Hepatocyte (in vitro differentiated cells): ENCODE measurements around the gene PLCL1. TPM values are rescaled to one million over a fixed set of nuclear protein-coding genes. Genes with fewer than 3 reads are reported as not detected.

Source experiments
- DNase-seq: peaks from one replicate; pipeline ENCODE4 v3.0.0-alpha.2; 2016; ENCODE audit warnings: low spot score
- H2AFZ ChIP-seq: fragments of 200-600 bp; sonication (generic); 2 replicates; pipeline ENCODE4 v1.6.0; 2016; ENCODE audit warnings: antibody characterized with exemption, mild to moderate bottlenecking
- H3K27ac ChIP-seq: fragments of 200-600 bp; sonication (generic); 2 replicates; pipeline ENCODE4 v1.5.1; 2016; ENCODE audit warnings: mild to moderate bottlenecking
- H3K27me3 ChIP-seq: fragments of 200-600 bp; sonication (generic); 2 replicates; pipeline ENCODE4 v1.6.1; 2016
- H3K36me3 ChIP-seq: fragments of 200-600 bp; sonication (generic); replicated peaks from 2 replicates; pipeline ENCODE4 v1.5.1; 2016; ENCODE audit warnings: low read depth; ENCODE audit not compliant: insufficient read depth
- H3K4me1 ChIP-seq: fragments of 200-600 bp; sonication (generic); 2 replicates; pipeline ENCODE4 v1.5.1; 2016; ENCODE audit warnings: mild to moderate bottlenecking, moderate library complexity; ENCODE audit not compliant: insufficient read depth
- H3K4me2 ChIP-seq: fragments of 200-600 bp; sonication (generic); 2 replicates; pipeline ENCODE4 v1.6.0; 2016
- H3K4me3 ChIP-seq: fragments of 200-600 bp; sonication (generic); 2 replicates; pipeline ENCODE4 v1.5.1; 2016; ENCODE audit warnings: mild to moderate bottlenecking
- H3K79me2 ChIP-seq: fragments of 200-600 bp; sonication (generic); 2 replicates; pipeline ENCODE4 v1.6.0; 2017; ENCODE audit warnings: mild to moderate bottlenecking
- H3K9me2 ChIP-seq: fragments of 200-600 bp; sonication (generic); replicated peaks from 2 replicates; pipeline ENCODE4 v1.6.0; 2017; ENCODE audit warnings: mild to moderate bottlenecking; ENCODE audit not compliant: insufficient read depth
- H3K9me3 ChIP-seq: fragments of 200-600 bp; sonication (generic); 2 replicates; pipeline ENCODE4 v1.5.1; 2016; ENCODE audit warnings: low read depth, mild to moderate bottlenecking
- H4K20me1 ChIP-seq: fragments of 200-600 bp; sonication (generic); 2 replicates; pipeline ENCODE4 v1.6.0; 2016; ENCODE audit warnings: mild to moderate bottlenecking; ENCODE audit not compliant: insufficient read depth, poor library complexity, severe bottlenecking
- EZH2 ChIP-seq: fragments of 200-600 bp; sonication (generic); IDR thresholded peaks from 2 replicates; pipeline ENCODE4 v1.6.1; 2016; ENCODE audit warnings: antibody characterized with exemption, mild to moderate bottlenecking, borderline replicate concordance
- EZH2phosphoT487 ChIP-seq: fragments of 200-600 bp; sonication (generic); IDR thresholded peaks from one replicate; pipeline ENCODE4 v1.6.1; 2018; ENCODE audit warnings: antibody characterized with exemption, mild to moderate bottlenecking, low read depth, moderate library complexity; ENCODE audit not compliant: unreplicated experiment, severe bottlenecking
- WGBS: methylation state at CpG from one replicate; pipeline ENCODE4 v1.1.6; 2016; ENCODE audit warnings: low lambda C conversion rate; ENCODE audit errors: missing lambda C conversion rate; 5-methylcytosine and 5-hydroxymethylcytosine counted together
- polyA plus RNA-seq: library from polyadenylated mRNA; unstranded; fragments of >200 nt; fragmentation: Nextera tagmentation; extraction: Ambion mirVana; gene quantifications from 2 replicates; pipeline ENCODE4 v1.2.1, GENCODE V29; 2016
- total RNA-seq: library from RNA; depleted of rRNA; stranded (reverse); fragments of >200 nt; gene quantifications from 2 replicates; pipeline ENCODE4 v1.2.3, GENCODE V29; 2014
- TF ChIP-seq, protein P1 (sequence below): fragments of 200-600 bp; sonication (generic); IDR thresholded peaks from 2 replicates; pipeline ENCODE4 v1.5.1; 2016; ENCODE audit warnings: antibody characterized with exemption, mild to moderate bottlenecking; ENCODE audit not compliant: poor library complexity

The PLCL1 gene
- total and polyA plus RNA-seq, 2 experiments from 2014 or later, result 0.37 to 2.4 TPM

DNA sequence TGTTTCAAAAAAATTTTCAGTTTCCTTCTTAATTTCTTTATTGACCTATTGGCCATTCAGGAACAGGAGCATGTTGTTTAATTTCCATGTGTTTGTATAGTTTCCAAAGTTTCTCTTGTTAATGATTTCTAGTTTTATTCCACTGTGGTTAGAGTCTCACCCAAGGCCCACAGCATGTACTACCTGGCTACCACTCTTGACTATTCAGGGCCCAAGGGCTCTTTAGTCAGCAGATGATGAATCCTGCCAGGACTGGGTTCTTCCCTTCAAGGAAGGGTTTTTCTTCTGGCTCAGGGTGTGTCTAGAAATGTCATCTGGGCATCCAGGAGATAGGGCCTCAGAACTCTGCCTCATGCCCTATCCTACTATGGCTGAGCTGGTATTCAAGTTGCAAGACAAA, 161.4 kb downstream of the PLCL1 start:
- H3K4me1 ChIP-seq, result no peaks in the 10 kb centered on the region
- no peak for DNase-seq
- H2AFZ ChIP-seq, result no peak overlapping the region
- H4K20me1 ChIP-seq, result no peaks in the 10 kb centered on the region
- no peaks in the 10 kb centered on the region for H3K9me3 ChIP-seq
- no peak overlapping the region for H3K4me3 ChIP-seq
- H3K9me2 ChIP-seq, result no peaks in the 10 kb centered on the region
- H3K79me2 ChIP-seq, result no peaks in the 10 kb centered on the region
- TF ChIP-seq EZH2, result no peak
- no peaks in the 10 kb centered on the region for H3K36me3 ChIP-seq
- H3K27ac ChIP-seq, result no peak overlapping the region
- no peak overlapping the region for H3K4me2 ChIP-seq
- H3K27me3 ChIP-seq, result no peaks in the 10 kb centered on the region

DNA sequence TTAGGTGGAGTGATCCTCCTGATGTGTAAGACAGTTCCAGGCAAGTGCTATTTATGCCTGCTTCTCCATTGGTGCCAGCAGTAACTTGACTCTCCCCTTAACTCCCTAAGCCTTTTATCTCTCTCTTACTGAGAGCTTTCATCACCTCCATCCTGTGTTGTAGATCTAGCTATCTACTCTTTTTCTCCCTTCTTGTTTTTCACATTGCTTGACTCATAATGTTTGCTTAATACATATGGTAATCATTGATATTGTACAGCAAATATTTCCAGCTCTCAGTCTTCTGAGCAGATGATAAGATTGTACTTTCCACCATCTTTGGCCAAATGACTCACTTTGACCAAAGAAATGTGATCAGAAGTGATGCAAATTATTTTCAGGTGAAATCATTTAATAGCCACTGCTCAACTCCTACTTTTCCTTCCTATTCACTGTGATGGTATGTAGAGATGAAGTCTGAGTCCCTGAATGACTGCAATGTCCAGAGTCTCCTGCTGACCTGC, 165.0 kb downstream of the PLCL1 start:
- Histone ChIP-seq H3K27me3 (no peaks in the 10 kb centered on the region), H3K4me1 (no peaks in the 10 kb centered on the region), H3K27ac (no peak overlapping the region), H3K36me3 (no peaks in the 10 kb centered on the region), H2AFZ (no peak overlapping the region), H3K4me3 (no peak overlapping the region), H3K4me2 (no peak overlapping the region), H4K20me1 (no peaks in the 10 kb centered on the region), H3K79me2 (no peaks in the 10 kb centered on the region), H3K9me2 (no peaks in the 10 kb centered on the region), H3K9me3 (no peaks in the 10 kb centered on the region)
- peak; percentile 6 for DNase-seq
- TF ChIP-seq, protein P1, sequence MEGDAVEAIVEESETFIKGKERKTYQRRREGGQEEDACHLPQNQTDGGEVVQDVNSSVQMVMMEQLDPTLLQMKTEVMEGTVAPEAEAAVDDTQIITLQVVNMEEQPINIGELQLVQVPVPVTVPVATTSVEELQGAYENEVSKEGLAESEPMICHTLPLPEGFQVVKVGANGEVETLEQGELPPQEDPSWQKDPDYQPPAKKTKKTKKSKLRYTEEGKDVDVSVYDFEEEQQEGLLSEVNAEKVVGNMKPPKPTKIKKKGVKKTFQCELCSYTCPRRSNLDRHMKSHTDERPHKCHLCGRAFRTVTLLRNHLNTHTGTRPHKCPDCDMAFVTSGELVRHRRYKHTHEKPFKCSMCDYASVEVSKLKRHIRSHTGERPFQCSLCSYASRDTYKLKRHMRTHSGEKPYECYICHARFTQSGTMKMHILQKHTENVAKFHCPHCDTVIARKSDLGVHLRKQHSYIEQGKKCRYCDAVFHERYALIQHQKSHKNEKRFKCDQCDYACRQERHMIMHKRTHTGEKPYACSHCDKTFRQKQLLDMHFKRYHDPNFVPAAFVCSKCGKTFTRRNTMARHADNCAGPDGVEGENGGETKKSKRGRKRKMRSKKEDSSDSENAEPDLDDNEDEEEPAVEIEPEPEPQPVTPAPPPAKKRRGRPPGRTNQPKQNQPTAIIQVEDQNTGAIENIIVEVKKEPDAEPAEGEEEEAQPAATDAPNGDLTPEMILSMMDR, result no peak
- TF ChIP-seq EZH2phosphoT487 (no peak), EZH2 (no peak)

DNA sequence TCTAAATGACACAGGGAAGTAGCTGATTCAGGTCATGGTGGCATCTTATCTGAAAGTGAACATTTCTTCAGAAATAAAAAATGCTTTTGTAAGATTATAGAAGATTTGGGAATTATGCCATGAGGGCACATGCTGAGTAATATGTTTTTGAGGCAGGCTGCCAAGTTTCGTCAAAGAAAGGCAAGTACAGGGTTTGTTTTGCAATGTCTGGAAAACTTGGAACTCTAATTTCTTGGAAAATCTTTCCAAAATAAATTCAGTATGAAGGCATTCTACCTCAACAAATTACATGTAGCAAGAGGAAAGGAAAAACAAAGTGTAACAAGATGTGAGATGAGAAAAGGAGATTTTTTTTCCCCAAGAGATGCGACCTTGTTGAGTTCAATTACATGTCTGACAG, 167.7 kb downstream of the PLCL1 start:
- H3K4me2 ChIP-seq, result no peak overlapping the region
- no peaks in the 10 kb centered on the region for H3K79me2 ChIP-seq
- no peak overlapping the region for H3K4me3 ChIP-seq
- no peaks in the 10 kb centered on the region for H3K4me1 ChIP-seq
- no peaks in the 10 kb centered on the region for H4K20me1 ChIP-seq
- TF ChIP-seq EZH2phosphoT487, result no peak
- TF ChIP-seq EZH2, result no peak
- TF ChIP-seq, protein P1, result no peak
- H3K27me3 ChIP-seq, result no peaks in the 10 kb centered on the region
- H3K9me2 ChIP-seq, result no peaks in the 10 kb centered on the region
- H3K36me3 ChIP-seq, result no peaks in the 10 kb centered on the region
- H2AFZ ChIP-seq, result no peak overlapping the region
- WGBS, result 74% methylated on average over 2 of the region's 2 CpGs
- H3K9me3 ChIP-seq, result no peaks in the 10 kb centered on the region
- DNase-seq, result peak; percentile 28
- no peak overlapping the region for H3K27ac ChIP-seq

DNA sequence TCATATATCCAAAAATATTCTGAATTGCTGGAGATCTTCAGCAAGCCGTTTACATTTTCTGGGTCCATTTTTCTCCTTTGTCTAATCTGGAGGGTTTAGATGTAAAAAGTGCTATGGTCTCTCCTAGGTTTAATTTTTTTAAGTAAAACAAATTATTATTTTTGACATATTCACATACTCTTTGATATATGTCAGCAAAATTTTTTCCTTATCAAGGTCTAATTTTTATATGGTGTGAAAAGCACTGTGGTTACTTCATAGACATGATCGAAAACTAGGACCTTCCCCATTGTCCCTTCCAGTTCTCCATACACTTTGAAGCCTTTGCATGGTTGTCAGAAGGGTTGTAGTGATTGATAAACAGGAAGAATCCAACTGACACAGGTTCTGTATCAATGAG, 168.2 kb downstream of the PLCL1 start:
- Histone ChIP-seq H3K27ac (no peak overlapping the region), H3K9me2 (no peaks in the 10 kb centered on the region), H4K20me1 (no peaks in the 10 kb centered on the region), H3K4me2 (no peak overlapping the region), H3K79me2 (no peaks in the 10 kb centered on the region), H3K36me3 (no peaks in the 10 kb centered on the region), H3K9me3 (no peaks in the 10 kb centered on the region), H3K4me3 (no peak overlapping the region), H3K4me1 (no peaks in the 10 kb centered on the region), H3K27me3 (no peaks in the 10 kb centered on the region), H2AFZ (no peak overlapping the region)
- TF ChIP-seq EZH2phosphoT487 (no peak), EZH2 (no peak)
- TF ChIP-seq, protein P1, result no peak
- no peak for DNase-seq
- 95% methylated on average over 2 of the region's 2 CpGs for WGBS
